Body of pancreas (tissue), 4 donors: ENCODE measurements around the gene MORC2.

Experiments used
- POLR2A ChIP-seq, 3 donors: fragments of 450-650 bp; IDR thresholded peaks; one replicate each; pipeline ENCODE4 v1.6.1; 2016; ENCODE audit warnings: antibody characterized with exemption in 3 of 3, mild to moderate bottlenecking in 2 of 3
- TF ChIP-seq, protein P1 (sequence below), 7 experiments: fragments of 450-650 bp in 4 of 7; fragments of 200-600 bp in 3 of 7; sonication (generic) in 3 of 7; IDR thresholded peaks; one replicate each; pipeline ENCODE4 v1.5.1; 2016 to 2019; ENCODE audit warnings: antibody characterized with exemption in 7 of 7

DNA sequence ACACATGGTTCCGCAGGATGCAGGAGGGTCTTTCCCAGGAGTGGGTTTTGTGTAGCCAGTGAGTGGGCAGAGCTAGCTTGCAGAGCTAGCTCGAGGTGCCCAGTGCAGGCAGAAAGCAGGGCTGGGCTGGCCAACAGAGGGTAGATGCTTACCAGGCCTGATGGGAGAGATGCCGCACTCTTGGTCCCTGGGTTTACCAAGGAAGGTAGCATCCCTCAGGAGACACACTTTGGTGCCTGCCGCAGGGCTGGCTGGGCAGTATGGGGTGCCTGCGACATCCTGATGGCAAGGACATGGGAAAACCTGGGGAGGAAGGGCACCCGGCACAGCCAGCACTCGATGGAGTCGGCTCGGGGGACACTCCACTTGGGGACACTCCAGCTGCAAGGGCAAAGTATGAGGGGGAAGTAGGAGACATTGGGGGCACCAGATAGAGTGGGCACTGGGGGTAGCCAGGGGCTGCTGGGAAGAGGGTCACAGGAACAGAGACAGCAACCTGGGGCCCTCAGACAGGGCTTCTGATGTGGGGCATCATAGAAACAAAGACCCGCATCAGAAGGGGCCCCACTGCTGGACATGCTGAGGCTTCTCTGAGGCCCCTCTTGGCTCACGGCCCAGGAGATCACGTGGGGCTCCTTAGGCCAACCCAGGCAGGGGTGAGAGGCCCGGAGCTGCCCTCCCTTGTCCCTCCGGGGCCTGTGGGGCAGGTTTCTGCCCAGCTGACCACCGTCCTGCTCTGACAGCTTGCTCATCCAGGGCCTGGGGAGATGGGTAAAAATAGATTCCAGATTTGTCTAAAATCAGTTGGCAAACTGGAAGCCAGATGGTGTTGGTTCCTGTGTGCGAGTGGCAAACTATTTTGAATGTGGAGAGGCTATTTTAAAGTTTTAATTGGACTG, 89.8 kb downstream of the MORC2 start:
- TF ChIP-seq, protein P1, sequence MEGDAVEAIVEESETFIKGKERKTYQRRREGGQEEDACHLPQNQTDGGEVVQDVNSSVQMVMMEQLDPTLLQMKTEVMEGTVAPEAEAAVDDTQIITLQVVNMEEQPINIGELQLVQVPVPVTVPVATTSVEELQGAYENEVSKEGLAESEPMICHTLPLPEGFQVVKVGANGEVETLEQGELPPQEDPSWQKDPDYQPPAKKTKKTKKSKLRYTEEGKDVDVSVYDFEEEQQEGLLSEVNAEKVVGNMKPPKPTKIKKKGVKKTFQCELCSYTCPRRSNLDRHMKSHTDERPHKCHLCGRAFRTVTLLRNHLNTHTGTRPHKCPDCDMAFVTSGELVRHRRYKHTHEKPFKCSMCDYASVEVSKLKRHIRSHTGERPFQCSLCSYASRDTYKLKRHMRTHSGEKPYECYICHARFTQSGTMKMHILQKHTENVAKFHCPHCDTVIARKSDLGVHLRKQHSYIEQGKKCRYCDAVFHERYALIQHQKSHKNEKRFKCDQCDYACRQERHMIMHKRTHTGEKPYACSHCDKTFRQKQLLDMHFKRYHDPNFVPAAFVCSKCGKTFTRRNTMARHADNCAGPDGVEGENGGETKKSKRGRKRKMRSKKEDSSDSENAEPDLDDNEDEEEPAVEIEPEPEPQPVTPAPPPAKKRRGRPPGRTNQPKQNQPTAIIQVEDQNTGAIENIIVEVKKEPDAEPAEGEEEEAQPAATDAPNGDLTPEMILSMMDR (IDR thresholded peaks at IDR 0.05) = no peak
- TF ChIP-seq POLR2A (IDR thresholded peaks at IDR 0.05) = no peak
